H1 (cell line): ENCODE results near the gene SPTBN1. TPM values are rescaled to one million over a fixed set of nuclear protein-coding genes. Genes with fewer than 3 reads are reported as not detected.

Source experiments
- CTCF ChIA-PET: fragments of 300-600 bp; sonication (Branson Sonifier 250); formaldehyde crosslinking; loops from one replicate; lab custom pipeline; 2021; ENCODE audit not compliant: partially characterized antibody; lab: Charles Lee
- POLR2A ChIA-PET: fragments of 300-600 bp; sonication (Branson Sonifier 250); formaldehyde crosslinking; loops from one replicate; lab custom pipeline; 2021; ENCODE audit warnings: inconsistent platforms; ENCODE audit not compliant: partially characterized antibody; lab: Charles Lee
- DNase-seq, 2 experiments: peaks; one replicate each; pipeline versions ENCODE4 v3.0.0 to v3.0.0-alpha.2; 2010 to 2022; ENCODE audit warnings: low spot score in 2 of 2, low read depth in 1 of 2, mixed read lengths in 1 of 2
- FAIRE-seq: peaks from 2 replicates; lab custom pipeline; 2011; peaks lifted over from hg19 to GRCh38; lab: Jason Lieb, UNC
- H2AFZ ChIP-seq: 2 replicates; pipeline ENCODE4 v1.8.1; 2012; ENCODE audit warnings: low read length, inconsistent platforms
- H2AK5ac ChIP-seq: 2 replicates; pipeline ENCODE4 v1.6.1; 2013; ENCODE audit warnings: low read depth, low read length
- H2BK120ac ChIP-seq: replicated peaks from 2 replicates; pipeline ENCODE3; 2013; ENCODE audit warnings: low read depth, low read length, inconsistent platforms
- H2BK12ac ChIP-seq: 2 replicates; pipeline ENCODE4 v1.6.1; 2013; ENCODE audit warnings: low read depth, low read length
- H2BK15ac ChIP-seq: 2 replicates; pipeline ENCODE4 v1.6.1; 2013; ENCODE audit warnings: low read length
- H2BK20ac ChIP-seq: 2 replicates; pipeline ENCODE4 v1.6.1; 2013; ENCODE audit warnings: low read length
- H2BK5ac ChIP-seq: 2 replicates; pipeline ENCODE4 v1.6.1; 2013; ENCODE audit warnings: low read depth, low read length
- H3K14ac ChIP-seq: 2 replicates; pipeline ENCODE4 v1.6.1; 2013; ENCODE audit warnings: inconsistent platforms; ENCODE audit not compliant: insufficient read length
- H3K18ac ChIP-seq: 2 replicates; pipeline ENCODE4 v1.6.1; 2013; ENCODE audit warnings: low read length; ENCODE audit errors: extremely low read depth
- H3K23ac ChIP-seq: 2 replicates; pipeline ENCODE4 v1.6.1; 2013; ENCODE audit warnings: inconsistent platforms; ENCODE audit not compliant: insufficient read length
- H3K23me2 ChIP-seq: 2 replicates; pipeline ENCODE4 v1.6.1; 2013; ENCODE audit warnings: low read depth, low read length
- H3K27ac ChIP-seq: 2 replicates; pipeline ENCODE4 v1.6.1; 2011; ENCODE audit warnings: low read depth, low read length, inconsistent platforms
- H3K27me3 ChIP-seq, 4 experiments: replicated peaks in 1 of 4; 1 replicate in 1 of 4; 2 replicates in 3 of 4; pipeline versions ENCODE4 v1.6.1 to v1.8.1; 2011 to 2013; ENCODE audit warnings: low read length in 3 of 4, mild to moderate bottlenecking in 3 of 4, inconsistent platforms in 2 of 4, mixed read lengths in 2 of 4, moderate library complexity in 1 of 4; ENCODE audit not compliant: control insufficient read depth in 3 of 4, insufficient read depth in 3 of 4; ENCODE audit errors: extremely low read depth in 1 of 4
- H3K36me3 ChIP-seq, 4 experiments: 2 replicates each; pipeline versions ENCODE4 v1.6.1 to v1.8.1; 2011 to 2013; ENCODE audit warnings: mild to moderate bottlenecking in 4 of 4, low read length in 3 of 4, moderate library complexity in 2 of 4, control low read depth in 1 of 4, inconsistent platforms in 1 of 4; ENCODE audit not compliant: insufficient read depth in 4 of 4, control insufficient read depth in 2 of 4
- H3K4ac ChIP-seq: replicated peaks from 2 replicates; pipeline ENCODE3; 2013; ENCODE audit warnings: low read length, low read depth, mixed read lengths, inconsistent platforms; ENCODE audit not compliant: insufficient read length
- H3K4me1 ChIP-seq, 4 experiments: replicated peaks in 1 of 4; 1 replicate in 1 of 4; 2 replicates in 3 of 4; pipeline versions ENCODE4 v1.6.1 to v1.8.1; 2011 to 2013; ENCODE audit warnings: low read length in 3 of 4, inconsistent platforms in 2 of 4, mixed read lengths in 1 of 4; ENCODE audit not compliant: insufficient read depth in 4 of 4, control insufficient read depth in 3 of 4
- H3K4me2 ChIP-seq, 2 experiments: 2 replicates each; pipeline versions ENCODE4 v1.6.1 to v1.8.1; 2011 to 2013; ENCODE audit warnings: low read depth in 2 of 2, low read length in 2 of 2, control low read depth in 1 of 2, inconsistent platforms in 1 of 2, mild to moderate bottlenecking in 1 of 2; ENCODE audit not compliant: insufficient read depth in 1 of 2
- H3K4me3 ChIP-seq, 4 experiments: fragments of 200-600, 300-600 bp in 1 of 4; sonication (generic), shearing (Covaris generic), sonication (Bioruptor Twin) in 1 of 4; 2 replicates each; pipeline versions ENCODE4 v1.5.1 to v1.8.1; 2011 to 2016; ENCODE audit warnings: low read length in 4 of 4, low read depth in 3 of 4, control low read depth in 2 of 4, inconsistent platforms in 2 of 4, mild to moderate bottlenecking in 2 of 4, mixed read lengths in 1 of 4, moderate library complexity in 1 of 4; ENCODE audit not compliant: insufficient read depth in 2 of 4; ENCODE audit errors: extremely low read depth in 1 of 4
- H3K56ac ChIP-seq: replicated peaks from 2 replicates; pipeline ENCODE3; 2013; ENCODE audit warnings: low read depth, mild to moderate bottlenecking, mixed read lengths, low read length, inconsistent platforms; ENCODE audit not compliant: insufficient read length
- H3K79me1 ChIP-seq: 2 replicates; pipeline ENCODE4 v1.6.1; 2013; ENCODE audit warnings: low read depth, low read length, control low read depth
- H3K79me2 ChIP-seq, 2 experiments: 2 replicates each; pipeline versions ENCODE4 v1.6.1 to v1.8.1; 2012 to 2013; ENCODE audit warnings: low read length in 2 of 2, mild to moderate bottlenecking in 2 of 2, inconsistent platforms in 1 of 2; ENCODE audit not compliant: insufficient read depth in 2 of 2, control insufficient read depth in 1 of 2
- H3K9ac ChIP-seq, 4 experiments: replicated peaks in 1 of 4; 1 replicate in 1 of 4; 2 replicates in 3 of 4; pipeline versions ENCODE4 v1.6.1 to v1.8.1; 2011 to 2013; ENCODE audit warnings: low read depth in 3 of 4, low read length in 3 of 4, control low read depth in 2 of 4, mild to moderate bottlenecking in 2 of 4, moderate library complexity in 2 of 4, inconsistent platforms in 1 of 4; ENCODE audit errors: extremely low read depth in 1 of 4
- H3K9me3 ChIP-seq, 2 experiments: 2 replicates each; pipeline versions ENCODE4 v1.6.1 to v1.8.1; 2012 to 2013; ENCODE audit warnings: mild to moderate bottlenecking in 2 of 2, moderate library complexity in 2 of 2, control low read depth in 1 of 2, inconsistent platforms in 1 of 2, low read depth in 1 of 2, low read length in 1 of 2, mixed read lengths in 1 of 2; ENCODE audit not compliant: insufficient read depth in 2 of 2
- H4K20me1 ChIP-seq, 2 experiments: replicated peaks in 1 of 2; 2 replicates each; pipeline versions ENCODE3 to v1.8.1; 2011 to 2013; ENCODE audit warnings: inconsistent platforms in 2 of 2, low read length in 2 of 2, mild to moderate bottlenecking in 1 of 2; ENCODE audit not compliant: insufficient read depth in 2 of 2, control insufficient read depth in 1 of 2
- H4K5ac ChIP-seq: 2 replicates; pipeline ENCODE4 v1.6.1; 2013; ENCODE audit warnings: low read length, low read depth, mixed read lengths, inconsistent platforms; ENCODE audit not compliant: insufficient read length
- H4K8ac ChIP-seq: 2 replicates; pipeline ENCODE4 v1.8.0; 2013; ENCODE audit warnings: mild to moderate bottlenecking, moderate library complexity, low read length, inconsistent platforms; ENCODE audit not compliant: insufficient read depth; ENCODE audit errors: extremely low read depth
- H4K91ac ChIP-seq: replicated peaks from 2 replicates; pipeline ENCODE3; 2013; ENCODE audit warnings: low read length, mixed read lengths, inconsistent platforms; ENCODE audit not compliant: insufficient read length
- BCL11A ChIP-seq, 2 experiments: IDR thresholded peaks; one replicate each; pipeline ENCODE4 v1.6.1; 2011; ENCODE audit warnings: low read depth in 2 of 2, low read length in 2 of 2, mild to moderate bottlenecking in 2 of 2
- CBX8 ChIP-seq: fragments of 300-800, 300-1000 bp; sonication (generic); IDR thresholded peaks from 2 replicates; pipeline ENCODE4 v1.7.1; 2016; ENCODE audit warnings: low read depth, low read length, borderline replicate concordance
- CREB1 ChIP-seq: IDR thresholded peaks from 2 replicates; pipeline ENCODE4 v1.6.1; 2012; ENCODE audit warnings: inconsistent platforms
- E2F6 ChIP-seq: IDR thresholded peaks from 2 replicates; pipeline ENCODE4 v1.6.1; 2012; ENCODE audit warnings: inconsistent platforms
- FOSL1 ChIP-seq: IDR thresholded peaks from 2 replicates; pipeline ENCODE4 v1.6.1; 2011; ENCODE audit warnings: mild to moderate bottlenecking, low read depth, low read length, moderate library complexity; ENCODE audit not compliant: insufficient read depth
- GTF2F1 ChIP-seq: IDR thresholded peaks from 2 replicates; pipeline ENCODE4 v1.6.1; 2012; ENCODE audit warnings: low read depth, low read length, improper control_type of control experiment, borderline replicate concordance
- JUN ChIP-seq: IDR thresholded peaks from 2 replicates; pipeline ENCODE4 v1.6.1; 2011; ENCODE audit warnings: low read depth, mild to moderate bottlenecking, improper control_type of control experiment, low read length
- NRF1 ChIP-seq: IDR thresholded peaks from 2 replicates; pipeline ENCODE4 v1.6.1; 2011; ENCODE audit warnings: mild to moderate bottlenecking, low read depth, low read length, improper control_type of control experiment
- PHF8 ChIP-seq: fragments of 200-600 bp; sonication (generic); conservative IDR thresholded peaks from 2 replicates; pipeline ENCODE4 v1.7.1; 2012; ENCODE audit warnings: low read depth, mild to moderate bottlenecking, inconsistent platforms, low read length, moderate library complexity
- POLR2AphosphoS5 ChIP-seq: IDR thresholded peaks from 2 replicates; pipeline ENCODE4 v1.6.1; 2011; ENCODE audit warnings: low read depth, low read length
- POU5F1 ChIP-seq: IDR thresholded peaks from 2 replicates; pipeline ENCODE4 v1.6.1; 2011; ENCODE audit warnings: low read depth, mild to moderate bottlenecking, low read length, moderate library complexity
- SIN3A ChIP-seq, 2 experiments: IDR thresholded peaks in 1 of 2; conservative IDR thresholded peaks in 1 of 2; 2 replicates each; pipeline ENCODE4 v1.6.1; 2011 to 2012; ENCODE audit warnings: low read length in 2 of 2, improper control_type of control experiment in 1 of 2, low read depth in 1 of 2, mild to moderate bottlenecking in 1 of 2
- SIX5 ChIP-seq: IDR thresholded peaks from 2 replicates; pipeline ENCODE4 v1.6.1; 2011; ENCODE audit warnings: mild to moderate bottlenecking, low read depth, low read length
- SP2 ChIP-seq: IDR thresholded peaks from 2 replicates; pipeline ENCODE4 v1.6.1; 2012; ENCODE audit warnings: mild to moderate bottlenecking, low read length, inconsistent platforms
- TAF7 ChIP-seq: optimal IDR thresholded peaks from 2 replicates; pipeline ENCODE3; 2011; ENCODE audit warnings: low read depth, mild to moderate bottlenecking, inconsistent platforms, low read length, moderate library complexity, borderline replicate concordance
- TBP ChIP-seq: IDR thresholded peaks from 2 replicates; pipeline ENCODE4 v1.6.1; 2011; ENCODE audit warnings: low read depth, low read length, improper control_type of control experiment
- polyA plus RNA-seq, 7 experiments: library from polyadenylated mRNA; depleted of rRNA in 3 of 7; stranded (reverse) in 5 of 7; unstranded in 2 of 7; fragments of >200 nt in 5 of 7; fragments of 200-250 nt in 2 of 7; gene quantifications; 1 replicate in 5 of 7; 2 replicates in 1 of 7; 4 replicates in 1 of 7; pipeline versions ENCODE4 v1.2.1 to v1.2.3, GENCODE V29; 2011 to 2013; ENCODE audit warnings: missing spikeins in 2 of 7, mixed read lengths in 2 of 7
- total RNA-seq: library from RNA; stranded (reverse); fragmentation: NEBNext Ultra II Directional; extraction: Animal tissue kit (Norgen Biotek cat#: 25700); gene quantifications from 2 replicates; pipeline ENCODE4 v1.2.1, GENCODE V29; 2021

SPTBN1 gene
- total and polyA plus RNA-seq, 2 of the 8 experiments (the other 6 are each of a cell fraction or from before 2014, with no cell fraction given) = 31.8 to 180 TPM

GRCh38 chr2:54578648-54579045 is 122.5 kb downstream of the SPTBN1 start:
- Histone ChIP-seq H2BK120ac (no peak overlapping the region), H3K4me2 (no peak overlapping the region), H3K56ac (no peak overlapping the region), H4K20me1 (peaks cover 35 to 41% of the 10 kb centered on the region in 2 experiments), H3K9me3 (no peaks in the 10 kb centered on the region), H4K5ac (no peak overlapping the region), H3K9ac (no peak overlapping the region), H2AFZ (no peak overlapping the region), H4K91ac (no peak overlapping the region), H3K4me3 (no peak overlapping the region), H4K8ac (no peak overlapping the region), H3K79me1 (peaks cover 24% of the 10 kb centered on the region; the same call in 1 of the 2 replicates), H3K79me2 (peaks cover 33 to 95% of the 10 kb centered on the region in 2 experiments), H2BK15ac (no peak overlapping the region), H2AK5ac (no peak overlapping the region), H3K4me1 (peaks cover 4 to 26% (median 19%) of the 10 kb centered on the region in 4 experiments; a peak in 6 of 7 replicates), H2BK20ac (no peak overlapping the region), H2BK12ac (no peak overlapping the region), H3K27ac (no peak overlapping the region), H2BK5ac (no peak overlapping the region), H3K27me3 (no peaks in the 10 kb centered on the region), H3K4ac (no peak overlapping the region), H3K14ac (no peak overlapping the region), H3K36me3 (no peaks in the 10 kb centered on the region), H3K23me2 (no peaks in the 10 kb centered on the region), H3K23ac (no peak overlapping the region), H3K18ac (no peak overlapping the region)
- FAIRE-seq (no peak), DNase-seq (no peak)
- ChIA-PET POLR2A (no interaction called here), CTCF (interaction anchor here (0.8 to 1.1 kb wide), 4 partner anchors 17 to 54 kb away, joined by 3 to 7 read pairs (median 4); no protein-coding TSS in a partner anchor)
- TF ChIP-seq PHF8 (no peak), SIX5 (no peak), POLR2AphosphoS5 (no peak), SP2 (no peak), FOSL1 (no peak), E2F6 (no peak), CREB1 (no peak), CBX8 (no peak), TBP (no peak), BCL11A (IDR thresholded peaks at IDR 0.05; ENCODE audit: low read depth in 2 of 2, low read length in 2 of 2) (no peak), TAF7 (no peak), NRF1 (no peak), SIN3A (conservative IDR thresholded peaks at IDR 0.05 in 1 of 2, IDR thresholded peaks at IDR 0.05 in 1 of 2; ENCODE audit: low read depth in 1 of 2, low read length in 2 of 2) (no peak), POU5F1 (no peak), GTF2F1 (no peak), JUN (no peak)
